ENCODE measurements around the gene TMEM41A.
"Not testable (repeated sequence)": the region's sequence is repeated elsewhere in the genome, so short reads cannot be mapped to it uniquely, and the experiment has no call there.

The TMEM41A gene

DNA sequence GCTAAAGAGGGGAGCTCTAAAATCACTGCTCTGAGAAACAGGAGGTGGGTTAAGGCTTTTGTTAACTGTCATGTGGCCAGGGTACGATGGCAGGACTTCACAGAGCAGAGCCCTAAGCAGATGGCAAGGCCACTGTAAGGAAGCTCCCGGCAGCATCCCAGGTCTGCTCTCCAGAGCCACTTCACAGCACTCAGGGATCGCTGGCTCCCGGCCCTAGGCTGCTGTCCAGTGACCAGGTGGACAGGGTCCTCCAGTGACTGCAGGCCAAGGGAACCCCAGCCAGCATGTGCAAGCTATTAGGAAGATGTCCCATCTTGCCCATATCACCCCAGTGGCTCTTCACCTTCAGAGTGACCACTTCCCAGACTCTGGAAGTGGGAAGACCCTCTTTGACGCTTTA is 10.4 kb downstream of the TMEM41A start:
- no peak for DNase-seq (ENCODE audit: low read depth in 2 of 2)

- DNase-seq (ENCODE audit: low read depth in 2 of 2): no peak
Observed at GRCh38 chr3:185486394-185486793, 12.4 kb downstream of the TMEM41A start.

- DNase-seq (ENCODE audit: low read depth in 2 of 2): no peak
Observed at GRCh38 chr3:185484296-185484695, 14.5 kb downstream of the TMEM41A start.

DNA sequence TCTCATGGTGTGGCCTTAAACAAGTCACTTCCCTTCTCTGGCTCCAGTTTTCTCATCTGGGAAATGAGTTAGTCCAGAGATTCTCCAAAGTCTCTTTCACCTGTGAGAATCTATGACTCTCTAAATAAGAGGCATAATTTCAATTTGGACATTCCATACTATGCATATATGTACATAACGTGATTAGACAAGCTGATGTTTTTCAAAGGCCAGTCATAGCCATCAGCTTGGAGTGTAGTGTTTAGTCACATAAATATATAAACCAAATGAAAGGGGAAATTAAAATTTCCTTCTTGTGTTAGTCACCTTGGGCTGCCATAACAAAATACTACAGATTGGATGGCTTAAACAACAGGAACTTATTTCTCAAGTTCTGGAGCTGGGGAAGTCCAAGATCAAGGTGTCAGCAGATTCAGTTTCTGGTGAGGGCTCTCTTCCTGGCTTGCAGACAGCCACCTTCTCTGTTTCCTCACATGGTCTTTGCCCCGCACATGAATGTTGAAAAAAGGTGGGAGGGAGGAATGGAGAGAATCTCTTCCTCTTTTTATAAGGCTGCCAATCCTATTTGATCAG is 19.4 kb downstream of the TMEM41A start:
- DNase-seq (ENCODE audit: low read depth in 2 of 2): no peak

DNA sequence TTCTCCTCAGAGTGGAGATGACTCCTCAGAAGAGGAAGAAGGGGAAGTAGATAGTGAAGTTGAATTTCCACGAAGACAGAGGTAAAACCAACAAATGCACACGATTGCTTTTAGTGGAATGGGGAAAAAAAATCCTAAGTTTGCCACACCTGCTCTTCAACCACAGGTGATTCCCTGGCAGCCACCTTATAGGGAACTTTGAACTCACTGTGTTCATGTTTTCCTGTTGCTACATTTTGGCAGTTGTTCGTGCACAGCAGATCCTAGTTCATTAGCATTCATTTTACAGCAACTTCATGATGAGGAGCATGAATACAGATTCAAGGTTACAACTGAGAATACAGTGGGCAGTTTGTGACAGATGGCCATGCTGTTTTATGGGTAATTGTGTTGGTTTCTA is 21.5 kb downstream of the TMEM41A start:
- DNase-seq (ENCODE audit: low read depth in 2 of 2): no peak

DNA sequence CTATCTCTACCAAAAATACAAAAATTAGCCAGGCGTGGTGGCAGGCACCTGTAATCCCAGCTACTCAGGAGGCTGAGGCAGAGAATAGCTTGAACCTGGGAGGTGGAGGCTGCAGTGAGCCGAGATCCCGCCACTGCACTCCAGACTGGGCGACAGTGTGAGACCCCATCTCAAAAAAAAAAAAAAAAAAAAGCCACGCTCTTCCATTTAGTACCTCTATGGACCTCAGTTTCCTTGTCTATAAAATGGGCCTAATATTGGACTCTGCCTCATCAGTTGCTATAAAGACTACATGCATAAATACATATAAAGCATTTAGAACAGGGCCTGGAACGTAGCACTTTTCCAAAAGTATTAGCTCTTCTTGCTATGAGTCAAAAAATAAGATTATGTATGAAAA is 23.9 kb downstream of the TMEM41A start:
- not testable (repeated sequence) for DNase-seq (ENCODE audit: low read depth in 2 of 2)

GRCh38 chr3:185473290-185473815 is 25.5 kb downstream of the TMEM41A start:
- no peak for DNase-seq (ENCODE audit: low read depth in 2 of 2)

- DNase-seq (ENCODE audit: low read depth in 2 of 2): no peak
Observed at GRCh38 chr3:185470323-185470722, 28.5 kb downstream of the TMEM41A start.

DNA sequence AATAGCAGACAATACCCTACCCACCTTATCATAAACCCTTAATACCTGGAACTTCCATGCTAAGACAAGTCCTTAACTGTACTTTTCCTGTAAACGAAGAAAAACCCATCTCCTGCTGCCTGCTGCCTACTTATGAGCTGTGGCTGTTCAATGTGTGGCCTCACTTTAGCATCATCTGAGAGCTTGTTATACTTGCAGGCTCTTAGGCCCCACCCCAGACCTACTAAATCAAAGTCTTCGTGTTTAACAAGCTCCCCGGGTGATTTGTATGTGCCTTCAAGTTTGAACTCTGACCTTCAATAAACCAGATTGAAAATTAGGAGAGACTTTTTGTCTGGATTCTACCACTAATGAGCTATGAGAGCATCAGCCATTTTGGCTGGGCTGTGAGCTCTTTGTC is 29.3 kb downstream of the TMEM41A start:
- no peak for DNase-seq (ENCODE audit: low read depth in 2 of 2)

DNA sequence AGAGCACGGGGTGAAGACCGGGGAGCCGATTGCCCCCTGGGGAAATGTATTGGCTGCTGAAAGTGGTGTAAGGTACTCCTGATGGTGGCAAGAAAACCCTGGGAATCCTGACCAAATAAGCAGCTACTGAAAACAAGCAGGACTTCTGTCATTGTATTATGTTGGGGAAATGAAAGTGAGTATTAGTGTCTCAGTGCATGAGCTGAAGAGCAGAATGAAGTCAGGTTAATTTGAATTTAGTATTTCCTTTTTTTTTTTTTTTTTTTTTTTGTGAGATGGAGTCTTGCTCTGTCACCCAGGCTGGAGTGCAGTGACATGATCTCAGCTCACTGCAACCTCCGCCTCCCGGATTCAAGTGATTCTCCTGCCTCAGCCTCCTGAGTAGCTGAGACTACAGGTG is 32.7 kb downstream of the TMEM41A start:
- DNase-seq (ENCODE audit: low read depth in 2 of 2): not testable (repeated sequence)

GRCh38 chr3:185465471-185465870 is 33.4 kb downstream of the TMEM41A start:
- no peak for DNase-seq (ENCODE audit: low read depth in 2 of 2)

GRCh38 chr3:185460719-185461350 is 38.0 kb downstream of the TMEM41A start:
- DNase-seq (ENCODE audit: low read depth in 2 of 2): no peak

DNA sequence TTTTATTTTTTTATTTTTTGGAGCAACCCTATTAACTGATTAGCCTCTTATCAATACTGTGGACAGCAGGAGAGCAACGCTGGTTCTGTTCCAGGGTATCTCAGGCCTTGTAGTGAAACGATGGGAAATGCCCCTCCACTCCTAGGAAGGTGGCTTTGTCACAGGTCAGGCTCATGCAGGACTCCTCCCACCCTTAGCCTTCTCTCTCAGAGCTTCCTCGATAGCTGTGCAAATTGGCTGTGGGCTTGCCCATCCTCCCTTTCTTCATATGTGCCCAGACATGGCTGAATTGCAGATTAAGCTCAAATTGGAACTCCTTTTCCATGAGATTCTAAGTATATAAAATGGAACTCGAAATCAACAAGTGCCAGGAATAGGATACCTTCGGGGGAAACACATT is 38.5 kb downstream of the TMEM41A start:
- no peak for DNase-seq (ENCODE audit: low read depth in 2 of 2)

GRCh38 chr3:185457376-185457775 is 41.5 kb downstream of the TMEM41A start:
- no peak for DNase-seq (ENCODE audit: low read depth in 2 of 2)

DNA sequence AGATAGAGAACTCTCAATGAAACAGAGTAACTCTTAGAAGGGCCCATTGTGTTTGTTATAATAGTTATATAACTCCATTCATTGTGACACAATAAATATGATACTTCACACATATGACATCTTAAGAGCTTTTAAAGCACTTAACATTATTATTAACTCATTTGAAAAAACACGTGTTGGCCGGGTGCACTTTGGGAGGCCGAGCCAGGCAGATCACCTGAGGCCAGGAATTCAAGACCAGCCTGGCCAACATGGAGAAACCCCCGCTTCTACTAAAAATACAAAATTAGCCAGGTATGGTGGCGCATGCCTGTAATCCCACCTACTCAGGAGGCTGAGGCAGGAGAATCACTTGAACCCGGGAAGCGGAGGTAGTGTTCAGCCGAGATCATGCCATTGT is 47.4 kb downstream of the TMEM41A start:
- DNase-seq (ENCODE audit: low read depth in 2 of 2): not testable (repeated sequence)

DNA sequence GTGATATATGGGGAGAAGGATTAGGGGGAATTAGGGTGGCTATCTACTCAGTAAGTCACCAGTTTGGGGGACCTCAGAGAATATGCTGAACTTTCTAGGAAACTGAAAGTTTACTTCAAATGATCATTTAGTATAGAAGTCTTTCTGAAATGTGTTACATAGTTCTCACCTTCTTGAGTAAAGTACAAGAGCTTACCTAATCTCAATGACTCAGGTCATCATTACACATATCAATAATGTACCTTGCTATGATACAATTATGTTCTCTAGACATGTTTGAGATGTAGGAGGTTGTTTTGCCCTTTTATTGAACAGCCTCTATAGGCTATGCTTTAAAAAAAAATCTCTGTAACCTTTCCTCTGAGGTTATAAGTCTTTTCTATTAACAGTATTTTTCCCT is 50.7 kb downstream of the TMEM41A start:
- no peak for DNase-seq (ENCODE audit: low read depth in 2 of 2)

DNA sequence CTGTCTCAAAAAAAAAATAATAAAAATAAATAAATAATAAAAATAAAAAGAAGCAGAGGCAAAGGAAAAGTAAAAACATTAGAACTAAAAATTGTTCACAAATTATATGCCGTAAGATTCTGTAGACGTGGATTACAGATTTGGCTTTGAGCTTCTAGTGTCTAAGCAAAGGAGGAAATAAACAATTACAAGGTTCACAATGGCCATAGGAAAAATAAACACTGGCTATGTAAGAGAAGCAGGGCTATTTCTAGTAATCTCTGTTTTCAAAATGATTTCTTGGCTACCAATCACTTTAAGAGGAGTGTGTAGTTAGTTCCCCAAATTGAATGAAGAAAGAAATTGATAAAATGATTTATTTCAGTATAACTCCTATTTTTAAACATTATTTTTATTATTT is 54.5 kb downstream of the TMEM41A start:
- DNase-seq (ENCODE audit: low read depth in 2 of 2): no peak

DNA sequence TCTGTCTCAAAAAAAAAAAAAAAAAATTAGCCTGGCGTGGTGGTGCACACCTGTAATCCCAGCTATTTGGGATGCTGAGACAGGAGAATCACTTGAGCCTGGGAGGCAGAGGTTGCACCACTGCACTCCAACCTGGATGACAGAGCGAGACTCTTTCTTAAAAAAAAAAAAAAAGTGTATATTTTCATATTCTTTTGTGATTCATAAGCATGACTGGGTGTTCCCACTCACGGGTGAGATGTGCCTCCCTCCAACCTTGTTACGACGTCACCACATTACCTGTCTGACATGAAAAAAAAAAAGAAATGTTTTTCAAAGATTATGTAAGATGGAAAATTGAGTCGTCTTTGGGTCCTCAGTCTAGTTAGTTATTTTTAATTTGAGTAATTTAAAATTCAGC is 56.8 kb downstream of the TMEM41A start:
- no peak for DNase-seq (ENCODE audit: low read depth in 2 of 2)

DNA sequence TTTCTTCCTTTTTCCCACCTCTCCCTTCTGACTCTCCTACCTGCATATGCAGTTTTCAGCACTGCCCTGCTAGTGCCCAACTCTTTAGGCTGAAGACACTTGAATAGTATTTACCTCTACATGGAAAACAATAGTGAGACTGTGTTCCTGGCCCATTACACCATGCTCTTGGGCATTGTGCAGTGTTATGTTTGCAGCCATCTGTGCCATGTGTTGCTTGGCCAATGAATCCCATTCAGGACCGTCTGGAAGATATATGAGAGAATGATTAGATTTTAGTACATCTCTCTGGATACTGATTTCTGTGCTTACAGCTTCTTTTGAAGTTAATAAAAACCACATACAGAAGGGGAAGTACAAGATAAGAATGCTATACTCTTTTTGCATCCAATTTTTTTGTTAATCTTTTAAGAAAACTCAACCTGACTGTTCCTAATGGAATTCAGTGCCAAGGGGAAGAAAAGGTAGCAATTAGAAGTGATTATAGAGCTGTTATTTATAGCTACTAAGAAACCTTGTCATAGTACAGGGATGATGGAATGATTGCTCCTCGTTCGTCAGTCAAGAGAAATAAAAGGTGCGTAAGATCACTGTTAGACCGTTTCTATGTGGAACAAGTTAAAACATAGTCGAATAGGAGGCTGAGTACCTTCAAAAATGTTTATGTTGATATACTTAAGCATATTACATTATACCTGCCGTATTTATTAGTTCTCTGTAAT is 58.9 kb downstream of the TMEM41A start:
- DNase-seq (ENCODE audit: low read depth in 2 of 2): no peak
